ENCODE measurements around the gene LHFPL3. TPM values are rescaled to one million over a fixed set of nuclear protein-coding genes. Genes with fewer than 3 reads are reported as not detected.

Gene LHFPL3
- total and polyA plus RNA-seq, 2 experiments from 2014 or later, result not detected

DNA sequence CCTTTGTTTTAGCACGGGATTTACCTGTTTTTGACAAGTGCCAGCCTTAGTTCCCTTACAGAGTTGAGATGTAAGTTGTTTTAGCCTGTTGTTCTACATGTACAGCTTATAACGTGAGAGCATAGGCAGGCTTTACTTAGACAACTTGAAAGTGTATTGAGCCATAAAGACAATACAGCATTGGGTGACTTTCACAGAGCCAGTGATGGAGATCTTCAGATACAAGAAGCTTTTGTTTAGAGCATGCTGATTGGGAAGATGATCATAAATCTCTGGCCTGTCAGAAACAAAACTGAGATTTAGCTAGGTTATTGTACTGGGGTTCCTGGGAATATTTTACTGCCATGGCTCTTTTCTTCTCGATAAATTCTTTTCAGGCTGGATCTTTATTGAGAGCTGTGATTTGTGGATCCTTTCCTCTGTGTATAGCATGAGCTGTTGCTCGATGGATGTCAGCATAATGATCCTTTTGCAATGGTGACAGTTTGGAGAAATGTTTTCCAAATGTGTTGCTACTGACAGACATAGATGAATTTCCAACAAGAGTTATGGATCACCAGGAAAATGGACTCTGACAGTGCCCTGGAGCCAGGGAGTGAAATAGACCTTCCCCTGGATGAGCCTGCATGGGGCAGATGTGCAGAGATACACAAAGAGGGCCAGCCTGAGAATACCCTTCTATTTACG lies 30.2 kb downstream of the LHFPL3 start:
- no peak overlapping the region for H3K4me2 ChIP-seq (ENCODE audit: unreplicated experiment)
- H3K4me3 ChIP-seq, result no peak overlapping the region
- H3K79me2 ChIP-seq (ENCODE audit: insufficient read depth), result no peaks in the 10 kb centered on the region
- H3K27me3 ChIP-seq (replicated peaks; ENCODE audit: insufficient read depth), result no peaks in the 10 kb centered on the region
- 4% methylated on average over 5 of the region's 5 CpGs for WGBS, 2 experiments (ENCODE audit: low coverage in 1 of 2, low lambda C conversion rate in 2 of 2, missing lambda C conversion rate in 2 of 2)
- TF ChIP-seq EZH2 (IDR thresholded peaks at IDR 0.05; ENCODE audit: insufficient read depth, poor library complexity, severe bottlenecking) (no peak), EZH2phosphoT487 (IDR thresholded peaks at IDR 0.05; ENCODE audit: insufficient read depth, low read depth) (no peak)
- H3K36me3 ChIP-seq (ENCODE audit: low read depth), result no peaks in the 10 kb centered on the region
- no peaks in the 10 kb centered on the region for H3K9me3 ChIP-seq (ENCODE audit: low read depth)
- H2AFZ ChIP-seq, result no peak overlapping the region
- no peaks in the 10 kb centered on the region for H3K4me1 ChIP-seq (ENCODE audit: insufficient read depth)
- H3F3A ChIP-seq (ENCODE audit: insufficient read depth), result no peaks in the 10 kb centered on the region
- DNase-seq, result no peak
- no peaks in the 10 kb centered on the region for H4K20me1 ChIP-seq (ENCODE audit: insufficient read depth)
- in situ Hi-C loops (cut with MboI), result no loop called here
- H3K9me2 ChIP-seq (ENCODE audit: insufficient read depth), result no peaks in the 10 kb centered on the region; the same call in 1 of the 2 replicates
- H3K27ac ChIP-seq, result no peak overlapping the region
- H3K9ac ChIP-seq, result no peak overlapping the region

DNA sequence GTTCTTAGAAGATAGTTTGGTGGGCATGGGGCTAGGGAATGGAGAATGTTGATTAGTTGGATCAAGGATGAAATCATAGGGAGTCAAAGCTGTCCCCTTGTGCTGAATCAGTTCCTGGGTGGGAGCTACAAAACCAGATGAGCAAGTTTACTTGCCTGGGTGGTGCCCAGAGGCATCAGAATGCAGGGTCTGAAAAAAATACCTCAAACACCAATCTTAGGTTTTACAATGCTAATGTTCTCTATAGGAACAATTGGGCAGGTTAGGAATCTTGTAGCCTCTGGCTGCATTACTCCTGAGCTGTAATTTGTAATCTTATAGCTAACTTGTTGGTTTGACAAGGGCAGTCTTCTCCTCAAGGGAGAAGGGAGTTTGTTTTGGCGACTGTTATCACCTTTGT lies 34.4 kb downstream of the LHFPL3 start:
- no peaks in the 10 kb centered on the region for H3K79me2 ChIP-seq (ENCODE audit: insufficient read depth)
- H3K27me3 ChIP-seq (replicated peaks; ENCODE audit: insufficient read depth), result no peaks in the 10 kb centered on the region
- no peaks in the 10 kb centered on the region for H3K36me3 ChIP-seq (ENCODE audit: low read depth)
- no peak overlapping the region for H2AFZ ChIP-seq
- H3K9ac ChIP-seq, result no peak overlapping the region
- no peaks in the 10 kb centered on the region for H4K20me1 ChIP-seq (ENCODE audit: insufficient read depth)
- no peak overlapping the region for H3K4me2 ChIP-seq (ENCODE audit: unreplicated experiment)
- 0 to 20% methylated on average over 1 of the region's 1 CpG for WGBS, 2 experiments (ENCODE audit: low coverage in 1 of 2, low lambda C conversion rate in 2 of 2, missing lambda C conversion rate in 2 of 2)
- H3K9me2 ChIP-seq (ENCODE audit: insufficient read depth), result no peaks in the 10 kb centered on the region
- no peak overlapping the region for H3K27ac ChIP-seq
- no peak for DNase-seq
- no peaks in the 10 kb centered on the region for H3F3A ChIP-seq (ENCODE audit: insufficient read depth)
- no peaks in the 10 kb centered on the region for H3K4me1 ChIP-seq (ENCODE audit: insufficient read depth)
- H3K9me3 ChIP-seq (ENCODE audit: low read depth), result no peaks in the 10 kb centered on the region
- in situ Hi-C loops (cut with MboI), result no loop called here
- no peak for TF ChIP-seq EZH2 (IDR thresholded peaks at IDR 0.05; ENCODE audit: insufficient read depth, poor library complexity, severe bottlenecking)
- no peak for TF ChIP-seq EZH2phosphoT487 (IDR thresholded peaks at IDR 0.05; ENCODE audit: insufficient read depth, low read depth)
- H3K4me3 ChIP-seq, result no peak overlapping the region

DNA sequence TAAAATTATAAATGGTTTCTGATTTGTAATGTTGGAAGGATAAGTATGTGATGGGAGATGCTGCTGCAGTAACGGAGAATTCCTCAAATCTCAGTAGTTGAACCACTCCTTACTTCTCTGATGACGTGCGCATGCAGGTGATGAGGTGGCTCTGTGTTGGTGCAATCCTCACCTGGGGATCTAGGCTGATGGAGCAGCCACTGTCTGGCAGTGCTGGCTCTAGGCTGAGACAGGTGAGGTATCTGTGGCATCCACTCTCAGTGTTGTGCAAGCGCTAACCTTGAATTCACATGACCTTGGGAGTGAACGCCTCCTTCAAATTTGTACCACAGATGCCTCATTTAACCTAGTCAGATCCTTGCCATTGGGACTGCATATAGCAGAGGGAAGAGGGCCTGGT lies 35.0 kb downstream of the LHFPL3 start:
- in situ Hi-C loops (cut with MboI), result no loop called here
- Histone ChIP-seq H2AFZ (no peak overlapping the region), H3K27me3 (replicated peaks; ENCODE audit: insufficient read depth) (no peaks in the 10 kb centered on the region), H3K79me2 (ENCODE audit: insufficient read depth) (no peaks in the 10 kb centered on the region), H3K27ac (no peak overlapping the region), H3K36me3 (ENCODE audit: low read depth) (no peaks in the 10 kb centered on the region), H3K4me2 (ENCODE audit: unreplicated experiment) (no peak overlapping the region), H4K20me1 (ENCODE audit: insufficient read depth) (no peaks in the 10 kb centered on the region), H3K9me3 (ENCODE audit: low read depth) (no peaks in the 10 kb centered on the region), H3K9ac (no peak overlapping the region), H3F3A (ENCODE audit: insufficient read depth) (no peaks in the 10 kb centered on the region), H3K4me1 (ENCODE audit: insufficient read depth) (no peaks in the 10 kb centered on the region), H3K9me2 (ENCODE audit: insufficient read depth) (no peaks in the 10 kb centered on the region), H3K4me3 (no peak overlapping the region)
- TF ChIP-seq EZH2 (IDR thresholded peaks at IDR 0.05; ENCODE audit: insufficient read depth, poor library complexity, severe bottlenecking), result no peak
- no peak for DNase-seq
- WGBS, 2 experiments (ENCODE audit: low coverage in 1 of 2, low lambda C conversion rate in 2 of 2, missing lambda C conversion rate in 2 of 2), result 24 to 32% methylated on average over 5 of the region's 5 CpGs

DNA sequence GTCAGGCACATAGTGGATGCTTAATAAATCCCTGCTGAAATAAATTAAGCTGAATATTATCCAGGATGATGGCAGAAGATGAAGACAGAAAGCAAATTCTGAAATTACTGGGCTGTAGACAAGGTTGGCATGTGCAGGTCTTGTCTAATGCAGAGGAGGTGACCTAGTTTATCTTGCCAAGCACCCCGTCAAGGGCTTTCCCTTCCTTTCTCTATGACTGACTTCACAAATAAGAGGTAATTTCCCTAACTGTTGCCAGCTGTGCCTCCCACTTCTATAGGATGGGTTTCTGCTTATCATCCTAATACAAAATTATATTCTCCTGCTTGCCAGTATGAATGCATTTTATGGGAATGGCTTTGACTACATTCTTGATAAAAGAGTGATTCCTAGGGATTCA lies 38.0 kb downstream of the LHFPL3 start:
- Histone ChIP-seq H3K27ac (no peak overlapping the region), H3K9me3 (ENCODE audit: low read depth) (no peaks in the 10 kb centered on the region), H3K79me2 (ENCODE audit: insufficient read depth) (no peaks in the 10 kb centered on the region), H3K9me2 (ENCODE audit: insufficient read depth) (no peaks in the 10 kb centered on the region), H2AFZ (no peak overlapping the region), H3K9ac (no peak overlapping the region), H3K36me3 (ENCODE audit: low read depth) (no peaks in the 10 kb centered on the region), H4K20me1 (ENCODE audit: insufficient read depth) (no peaks in the 10 kb centered on the region), H3K4me1 (ENCODE audit: insufficient read depth) (no peaks in the 10 kb centered on the region), H3F3A (ENCODE audit: insufficient read depth) (no peaks in the 10 kb centered on the region), H3K27me3 (replicated peaks; ENCODE audit: insufficient read depth) (no peaks in the 10 kb centered on the region), H3K4me3 (no peak overlapping the region), H3K4me2 (ENCODE audit: unreplicated experiment) (no peak overlapping the region)
- 13 to 23% methylated on average over 1 of the region's 1 CpG for WGBS, 2 experiments (ENCODE audit: low coverage in 1 of 2, low lambda C conversion rate in 2 of 2, missing lambda C conversion rate in 2 of 2)
- no peak for TF ChIP-seq EZH2phosphoT487 (IDR thresholded peaks at IDR 0.05; ENCODE audit: insufficient read depth, low read depth)
- no peak for TF ChIP-seq EZH2 (IDR thresholded peaks at IDR 0.05; ENCODE audit: insufficient read depth, poor library complexity, severe bottlenecking)
- no peak for DNase-seq
- in situ Hi-C loops (cut with MboI), result no loop called here

DNA sequence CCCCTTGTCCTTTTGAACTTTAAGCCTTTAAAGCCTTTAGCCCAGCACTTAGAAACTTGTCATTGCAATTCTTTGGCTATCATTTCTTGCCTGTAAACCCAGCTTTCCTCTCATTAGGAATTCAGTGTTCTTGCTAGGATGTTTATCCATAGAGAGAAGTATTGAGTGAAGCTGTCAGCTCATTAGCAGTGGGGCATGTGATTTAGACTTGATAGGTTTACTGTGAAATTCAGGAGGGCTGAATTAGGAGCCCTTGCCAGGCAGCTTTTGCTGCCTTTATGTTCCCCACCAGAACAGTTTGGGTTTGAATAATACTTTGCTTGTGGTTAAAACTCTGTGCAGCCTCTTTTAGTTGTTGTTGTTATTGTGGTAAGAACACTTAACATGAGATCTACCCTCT lies 39.5 kb downstream of the LHFPL3 start:
- in situ Hi-C loops (cut with MboI), result no loop called here
- no peak for DNase-seq
- Histone ChIP-seq H3K9me3 (ENCODE audit: low read depth) (no peaks in the 10 kb centered on the region), H3K9me2 (ENCODE audit: insufficient read depth) (no peaks in the 10 kb centered on the region), H4K20me1 (ENCODE audit: insufficient read depth) (no peaks in the 10 kb centered on the region), H3K36me3 (ENCODE audit: low read depth) (no peaks in the 10 kb centered on the region), H3F3A (ENCODE audit: insufficient read depth) (no peaks in the 10 kb centered on the region), H3K27ac (no peak overlapping the region), H2AFZ (no peak overlapping the region), H3K9ac (no peak overlapping the region), H3K27me3 (replicated peaks; ENCODE audit: insufficient read depth) (no peaks in the 10 kb centered on the region), H3K79me2 (ENCODE audit: insufficient read depth) (no peaks in the 10 kb centered on the region), H3K4me2 (ENCODE audit: unreplicated experiment) (no peak overlapping the region), H3K4me1 (ENCODE audit: insufficient read depth) (no peaks in the 10 kb centered on the region), H3K4me3 (no peak overlapping the region)
- TF ChIP-seq EZH2 (IDR thresholded peaks at IDR 0.05; ENCODE audit: insufficient read depth, poor library complexity, severe bottlenecking), result no peak
- no peak for TF ChIP-seq EZH2phosphoT487 (IDR thresholded peaks at IDR 0.05; ENCODE audit: insufficient read depth, low read depth)

Data from GM23248 (cell line).